Mononuclear cell (primary cell): ENCODE data around the gene EPHB1. TPM values are rescaled to one million over a fixed set of nuclear protein-coding genes. Genes with fewer than 3 reads are reported as not detected.

Experiments used
- H3K27me3 ChIP-seq: 2 replicates; pipeline ENCODE4 v1.6.0; 2011; ENCODE audit warnings: low read length, control low read depth; ENCODE audit not compliant: insufficient read depth
- H3K4me1 ChIP-seq: 2 replicates; pipeline ENCODE4 v1.5.1; 2011; ENCODE audit warnings: mild to moderate bottlenecking, low read length, control low read depth; ENCODE audit not compliant: insufficient read depth
- H3K4me3 ChIP-seq: 2 replicates; pipeline ENCODE4 v1.5.1; 2011; ENCODE audit warnings: mild to moderate bottlenecking, low read length, moderate library complexity
- H3K9me3 ChIP-seq: 2 replicates; pipeline ENCODE4 v1.5.1; 2011; ENCODE audit warnings: low read depth, mild to moderate bottlenecking, control low read depth, low read length
- total RNA-seq: library from RNA; depleted of rRNA; stranded (reverse); fragments of >200 nt; gene quantifications from one replicate; pipeline ENCODE4 v1.2.3, GENCODE V29; 2012

EPHB1 gene
- total RNA-seq, 1 donor = 0.63 TPM

DNA sequence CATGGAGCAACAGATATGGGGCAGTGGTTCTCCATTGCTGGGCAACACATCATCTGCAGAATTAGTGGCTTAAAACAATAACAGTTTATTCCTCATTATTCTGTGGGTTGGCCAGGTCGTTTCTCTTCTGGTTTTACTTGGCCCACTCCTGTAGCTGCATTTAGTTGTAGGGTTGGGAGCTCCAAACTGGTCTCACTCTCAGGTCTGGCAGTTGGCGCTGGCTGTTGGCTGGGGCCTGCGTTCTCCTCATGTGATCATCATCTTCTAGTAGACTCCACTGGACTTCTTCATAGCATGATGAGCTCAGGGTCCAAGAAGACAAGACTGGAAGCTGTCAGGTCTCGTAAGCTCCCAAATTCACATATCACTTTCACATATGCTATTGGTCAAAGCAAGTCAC is 91.9 kb downstream of the EPHB1 start:
- Histone ChIP-seq H3K27me3 (no peaks in the 10 kb centered on the region), H3K4me1 (no peaks in the 10 kb centered on the region), H3K9me3 (peaks cover 5% of the 10 kb centered on the region), H3K4me3 (no peak overlapping the region)

GRCh38 chr3:134887536-134887935 is 92.5 kb downstream of the EPHB1 start:
- Histone ChIP-seq H3K9me3 (peaks cover 7% of the 10 kb centered on the region), H3K4me3 (no peak overlapping the region), H3K4me1 (no peaks in the 10 kb centered on the region), H3K27me3 (no peaks in the 10 kb centered on the region)

GRCh38 chr3:134892326-134892725 is 97.3 kb downstream of the EPHB1 start:
- H3K4me3 ChIP-seq = no peak overlapping the region

GRCh38 chr3:134892761-134893160 is 97.7 kb downstream of the EPHB1 start:
- H3K27me3 ChIP-seq = no peaks in the 10 kb centered on the region
- H3K9me3 ChIP-seq = peaks cover 7% of the 10 kb centered on the region
- H3K4me1 ChIP-seq = no peaks in the 10 kb centered on the region
- H3K4me3 ChIP-seq = no peak overlapping the region

More at GRCh38 chr3:134892326-134892725, 97.3 kb downstream of the EPHB1 start:
- Histone ChIP-seq H3K27me3 (no peaks in the 10 kb centered on the region), H3K9me3 (peaks cover 7% of the 10 kb centered on the region), H3K4me1 (no peaks in the 10 kb centered on the region)

GRCh38 chr3:134894533-134894932 is 99.5 kb downstream of the EPHB1 start:
- H3K4me1 ChIP-seq = no peaks in the 10 kb centered on the region
- H3K4me3 ChIP-seq = no peak overlapping the region
- H3K9me3 ChIP-seq = peaks cover 7% of the 10 kb centered on the region
- no peaks in the 10 kb centered on the region for H3K27me3 ChIP-seq

DNA sequence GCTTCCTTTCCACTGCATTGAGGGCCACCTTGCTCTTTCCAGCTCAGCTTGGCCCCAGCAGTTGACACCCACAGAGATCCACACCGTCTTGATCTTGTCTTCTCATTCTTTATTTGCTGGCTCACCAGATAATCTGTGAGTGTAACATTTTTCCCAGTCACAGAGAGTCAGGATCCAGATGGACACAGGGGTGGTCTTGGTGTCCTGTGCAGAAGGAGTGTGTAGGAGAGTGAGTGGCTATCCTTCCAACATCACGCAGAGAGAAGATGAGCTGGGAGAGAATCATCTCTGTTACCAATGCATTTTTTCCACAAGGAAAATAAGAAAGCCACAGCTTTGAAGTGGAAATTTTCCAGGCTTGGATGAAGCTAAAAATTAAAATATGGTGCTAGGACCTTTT is 100.1 kb downstream of the EPHB1 start:
- H3K9me3 ChIP-seq = peaks cover 7% of the 10 kb centered on the region
- H3K4me1 ChIP-seq = no peaks in the 10 kb centered on the region
- no peaks in the 10 kb centered on the region for H3K27me3 ChIP-seq
- H3K4me3 ChIP-seq = no peak overlapping the region

- peaks cover 7% of the 10 kb centered on the region for H3K9me3 ChIP-seq
- no peaks in the 10 kb centered on the region for H3K27me3 ChIP-seq
- no peak overlapping the region for H3K4me3 ChIP-seq
- no peaks in the 10 kb centered on the region for H3K4me1 ChIP-seq
These were observed 101.1 kb downstream of the EPHB1 start for GRCh38 chr3:134896141-134896540.

DNA sequence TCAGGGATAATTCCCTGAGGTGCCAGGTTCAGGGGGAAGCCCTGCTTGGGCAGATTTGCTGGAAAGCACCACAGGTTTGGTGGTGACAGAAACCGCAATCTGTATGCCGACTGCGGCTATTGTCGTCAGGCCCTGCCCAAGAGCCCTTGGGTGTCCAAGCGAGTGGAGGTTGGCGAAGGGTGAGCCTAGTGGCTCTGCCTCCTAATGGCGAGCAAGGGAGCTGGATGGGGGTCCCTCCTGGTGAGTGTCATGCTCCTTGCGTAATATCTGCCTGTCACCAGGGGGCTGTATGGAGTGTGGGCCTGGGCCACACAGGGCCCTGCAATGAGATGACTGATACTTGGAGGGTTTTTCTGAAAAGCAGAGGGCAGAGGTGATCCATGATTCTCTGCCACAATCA is 101.6 kb downstream of the EPHB1 start:
- peaks cover 5% of the 10 kb centered on the region for H3K9me3 ChIP-seq
- H3K27me3 ChIP-seq = no peaks in the 10 kb centered on the region
- H3K4me3 ChIP-seq = no peak overlapping the region
- H3K4me1 ChIP-seq = no peaks in the 10 kb centered on the region

DNA sequence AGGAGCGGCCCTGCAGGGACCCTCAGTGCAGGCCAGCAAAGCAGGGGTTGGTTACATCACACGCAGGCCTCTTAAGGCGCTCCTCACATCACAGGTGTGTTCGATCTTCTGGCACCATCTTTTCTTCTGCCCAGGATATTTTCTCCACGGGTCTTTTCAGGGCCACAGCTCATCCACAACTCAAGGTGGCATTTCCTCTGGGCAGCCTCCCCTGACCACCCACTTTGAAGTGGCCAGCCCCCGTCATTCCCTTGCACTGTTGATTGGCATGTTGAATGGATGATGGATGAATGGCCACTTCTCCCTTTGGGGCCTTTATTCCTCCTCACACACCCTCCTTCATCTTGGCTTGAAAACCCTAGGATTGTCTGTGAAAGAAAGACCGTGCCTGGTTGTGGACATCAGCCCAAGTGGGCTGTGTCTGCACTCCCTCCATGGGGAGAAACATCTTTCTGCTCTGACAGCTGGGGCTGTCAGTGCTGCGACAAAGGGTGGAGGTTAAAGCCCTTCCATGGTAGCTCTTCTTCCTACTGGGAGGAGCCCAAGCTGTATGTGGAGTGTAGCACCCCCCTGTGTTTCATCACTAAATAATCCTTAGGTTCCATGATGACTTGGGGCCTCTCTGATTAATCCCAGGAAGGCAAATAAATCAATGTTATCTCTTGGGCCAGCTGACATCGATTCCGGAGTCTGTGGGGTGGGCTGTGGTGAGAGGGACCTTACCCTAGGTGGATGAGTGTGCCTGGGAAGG is 102.5 kb downstream of the EPHB1 start:
- H3K27me3 ChIP-seq = no peaks in the 10 kb centered on the region
- no peaks in the 10 kb centered on the region for H3K4me1 ChIP-seq
- no peak overlapping the region for H3K4me3 ChIP-seq
- no peaks in the 10 kb centered on the region for H3K9me3 ChIP-seq

DNA sequence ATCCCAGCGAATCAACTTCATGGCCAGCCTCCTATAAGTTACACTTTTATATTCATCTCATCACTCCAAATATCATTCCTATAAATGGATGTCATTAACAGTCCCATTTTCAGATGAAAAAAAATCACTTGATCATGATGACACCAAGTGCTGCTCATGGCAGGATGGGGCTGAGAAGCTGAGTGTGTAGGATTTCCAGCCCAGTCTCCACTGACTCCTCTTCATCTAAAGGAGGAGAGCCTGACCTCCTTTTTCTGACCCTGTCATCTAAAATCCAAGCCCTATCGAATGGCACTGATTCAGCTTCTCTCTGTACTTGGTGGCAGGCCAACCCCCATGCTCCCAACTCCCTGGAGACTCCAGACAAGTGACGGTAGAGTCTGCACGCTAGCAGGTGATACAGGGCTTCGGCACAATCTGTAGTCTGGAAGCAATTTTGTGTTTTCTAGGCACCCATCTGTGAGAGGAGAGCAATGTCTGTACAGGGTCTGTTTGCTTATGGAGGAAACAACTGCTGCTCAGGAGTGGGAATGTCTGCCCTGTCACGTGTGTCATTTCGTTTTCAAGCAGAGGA is 103.2 kb downstream of the EPHB1 start:
- no peaks in the 10 kb centered on the region for H3K9me3 ChIP-seq
- H3K27me3 ChIP-seq = peaks cover 2% of the 10 kb centered on the region
- H3K4me1 ChIP-seq = no peaks in the 10 kb centered on the region
- H3K4me3 ChIP-seq = no peak overlapping the region

DNA sequence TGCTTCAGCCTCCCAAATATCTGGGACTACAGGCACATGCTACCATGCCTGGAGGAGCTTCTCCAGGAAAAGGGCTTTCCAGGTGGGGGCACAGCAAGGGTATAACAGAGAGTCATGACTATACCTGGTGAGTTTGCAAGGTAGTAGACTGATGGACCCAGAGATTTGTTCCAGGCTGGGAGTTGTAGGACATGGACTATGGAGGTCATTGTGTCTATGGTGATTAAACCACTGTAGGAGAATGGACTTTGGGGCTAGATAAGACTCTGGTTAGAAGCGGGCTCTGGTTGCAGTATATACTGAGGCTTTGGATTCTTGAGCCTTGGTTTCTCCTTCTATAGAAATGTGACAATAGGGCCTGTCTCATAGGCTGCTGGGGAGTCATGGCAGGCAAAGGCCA is 104.7 kb downstream of the EPHB1 start:
- H3K4me3 ChIP-seq = no peak overlapping the region
- no peaks in the 10 kb centered on the region for H3K4me1 ChIP-seq
- no peaks in the 10 kb centered on the region for H3K9me3 ChIP-seq
- peaks cover 2% of the 10 kb centered on the region for H3K27me3 ChIP-seq

GRCh38 chr3:134900482-134900881 is 105.4 kb downstream of the EPHB1 start:
- Histone ChIP-seq H3K27me3 (peaks cover 2% of the 10 kb centered on the region), H3K4me1 (no peaks in the 10 kb centered on the region), H3K4me3 (no peak overlapping the region), H3K9me3 (no peaks in the 10 kb centered on the region)

DNA sequence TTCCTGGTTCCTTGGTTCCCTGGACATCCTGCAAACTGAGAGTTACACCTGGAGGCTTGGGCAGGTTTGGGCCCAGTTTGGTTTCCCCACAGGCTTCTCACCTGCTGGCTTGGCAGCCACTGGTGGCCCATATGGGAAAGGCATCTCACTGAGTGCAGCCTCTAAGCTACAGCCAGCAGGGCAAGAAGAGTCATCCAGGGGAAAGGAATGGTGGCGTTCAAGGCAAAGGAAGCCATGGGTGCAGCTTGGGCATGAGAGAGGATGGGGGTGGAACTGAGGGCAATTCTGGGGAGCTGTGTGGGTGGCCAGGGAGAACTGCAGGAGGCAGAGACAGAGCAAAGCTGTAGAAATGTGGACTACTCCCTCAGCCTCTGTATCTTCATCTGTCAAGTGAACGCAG is 106.4 kb downstream of the EPHB1 start:
- peaks cover 2% of the 10 kb centered on the region for H3K27me3 ChIP-seq
- H3K9me3 ChIP-seq = no peaks in the 10 kb centered on the region
- no peaks in the 10 kb centered on the region for H3K4me1 ChIP-seq
- H3K4me3 ChIP-seq = no peak overlapping the region

DNA sequence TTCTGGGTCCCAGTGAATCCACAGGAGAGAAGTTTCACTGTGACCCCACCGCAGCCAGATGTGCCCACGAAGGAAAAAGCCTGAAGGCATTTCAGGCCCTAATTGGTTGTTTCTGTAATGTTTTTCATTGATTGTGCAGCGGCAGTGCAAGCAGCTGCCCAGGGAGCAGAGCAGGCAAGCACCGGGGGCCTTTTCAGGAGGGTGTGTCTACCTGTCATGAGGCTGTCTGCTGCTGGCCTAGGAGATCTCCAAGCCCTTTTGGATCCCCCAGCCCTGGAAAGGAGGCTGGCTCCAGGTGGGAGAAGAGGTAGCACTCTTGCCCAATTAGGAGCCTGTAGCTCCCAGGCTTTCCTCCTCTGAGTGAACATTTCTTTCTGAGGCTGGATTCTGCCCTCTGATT is 108.8 kb downstream of the EPHB1 start:
- Histone ChIP-seq H3K4me1 (no peaks in the 10 kb centered on the region), H3K27me3 (peaks cover 2% of the 10 kb centered on the region), H3K4me3 (no peak overlapping the region), H3K9me3 (no peaks in the 10 kb centered on the region)

DNA sequence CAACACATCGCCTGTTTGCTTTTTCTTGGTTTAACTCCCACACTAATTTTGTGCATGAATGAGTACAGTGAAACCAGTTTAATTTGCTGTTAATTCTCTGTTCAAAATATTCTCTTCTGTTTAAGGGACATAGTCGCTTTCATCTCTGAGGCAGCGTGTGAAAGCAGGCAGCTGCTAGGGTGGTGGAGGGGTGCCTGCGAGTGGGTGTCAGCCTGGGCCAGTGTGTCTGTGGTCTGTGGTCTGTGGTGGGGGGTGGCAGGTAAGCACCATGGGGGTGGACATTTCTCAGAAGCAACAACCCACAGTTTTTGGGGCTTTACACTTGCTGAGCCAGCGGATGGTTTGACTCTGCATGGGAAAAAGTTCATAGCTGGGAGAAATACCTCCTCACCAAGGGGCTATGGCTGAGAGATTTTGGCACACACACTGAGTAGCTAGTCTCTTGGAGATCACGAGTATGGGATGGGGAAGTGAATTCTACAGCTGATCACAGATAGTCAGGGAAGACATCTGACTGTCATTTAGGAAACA is 109.2 kb downstream of the EPHB1 start:
- Histone ChIP-seq H3K9me3 (no peaks in the 10 kb centered on the region), H3K4me1 (no peaks in the 10 kb centered on the region), H3K4me3 (no peak overlapping the region), H3K27me3 (peaks cover 2% of the 10 kb centered on the region)
